Urothelium cell line (cell line): ENCODE measurements around the gene PARD3.
"Not testable (repeated sequence)": the region's sequence is repeated elsewhere in the genome, so short reads cannot be mapped to it uniquely, and the experiment has no call there.

Source experiments
- DNase-seq: peaks from one replicate; pipeline ENCODE4 v3.0.0; 2011; ENCODE audit warnings: low spot score, mixed read lengths
- FAIRE-seq: peaks from 2 replicates; lab custom pipeline; 2011; peaks lifted over from hg19 to GRCh38; lab: Jason Lieb, UNC

Gene PARD3

DNA sequence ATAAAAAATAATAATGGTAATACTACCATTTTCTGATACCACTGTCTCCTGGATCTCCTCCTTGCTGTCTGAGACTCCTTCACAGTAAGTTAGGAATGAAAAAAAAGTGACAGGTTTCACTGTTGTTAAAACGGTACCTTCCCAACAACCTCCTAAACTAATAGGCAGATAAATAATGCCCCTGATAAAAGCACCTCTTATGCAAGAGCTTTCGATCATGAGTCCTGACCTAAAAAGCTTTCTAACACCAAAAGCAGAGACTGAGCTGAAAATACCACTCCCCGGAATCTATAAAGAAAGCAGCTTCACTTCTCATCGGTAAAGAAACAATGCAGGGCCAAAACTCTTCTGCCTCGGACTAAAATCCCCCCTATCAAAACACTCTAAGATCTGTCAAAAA, 14.5 kb downstream of the PARD3 start:
- no peak for FAIRE-seq
- DNase-seq, result no peak

DNA sequence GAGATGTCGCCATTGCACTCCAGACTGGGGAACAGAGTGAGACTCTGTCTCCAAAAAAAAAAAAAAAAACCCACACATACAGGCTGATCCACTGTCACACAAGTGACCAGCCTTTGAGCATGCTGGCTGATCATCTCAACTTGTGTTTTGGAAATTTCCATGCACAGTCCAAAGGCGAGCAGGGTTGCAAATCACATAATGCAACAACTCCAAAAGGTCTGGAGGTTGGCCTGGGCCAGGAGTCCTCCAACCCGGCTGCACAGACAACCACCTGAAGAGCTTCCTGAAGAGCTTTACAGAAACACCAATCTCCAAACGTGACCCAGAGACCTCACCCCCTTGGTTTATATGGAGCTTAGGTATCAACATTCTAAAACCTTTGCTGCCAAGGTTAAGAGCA, 16.4 kb downstream of the PARD3 start:
- DNase-seq, result no peak
- FAIRE-seq, result no peak

DNA sequence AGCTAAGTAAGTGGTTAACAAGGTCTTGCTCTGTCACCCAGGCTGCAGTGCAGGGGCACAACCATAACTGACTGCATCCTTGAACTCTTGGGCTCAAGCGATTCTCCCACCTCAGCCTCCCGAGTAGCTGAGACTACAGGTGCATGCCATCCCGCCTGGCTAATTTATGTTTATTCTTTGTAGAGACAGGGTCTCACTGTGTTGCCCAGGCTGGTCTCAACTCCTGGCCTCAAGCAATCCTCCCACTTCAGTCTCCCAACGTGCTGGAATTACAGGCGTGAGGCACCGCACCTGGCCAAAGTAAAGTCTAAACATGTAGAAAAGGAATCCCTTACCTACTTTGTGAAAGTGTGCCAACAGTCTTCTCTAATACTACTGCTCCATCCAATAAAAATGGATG, 17.9 kb downstream of the PARD3 start:
- FAIRE-seq (no peak), DNase-seq (no peak)

DNA sequence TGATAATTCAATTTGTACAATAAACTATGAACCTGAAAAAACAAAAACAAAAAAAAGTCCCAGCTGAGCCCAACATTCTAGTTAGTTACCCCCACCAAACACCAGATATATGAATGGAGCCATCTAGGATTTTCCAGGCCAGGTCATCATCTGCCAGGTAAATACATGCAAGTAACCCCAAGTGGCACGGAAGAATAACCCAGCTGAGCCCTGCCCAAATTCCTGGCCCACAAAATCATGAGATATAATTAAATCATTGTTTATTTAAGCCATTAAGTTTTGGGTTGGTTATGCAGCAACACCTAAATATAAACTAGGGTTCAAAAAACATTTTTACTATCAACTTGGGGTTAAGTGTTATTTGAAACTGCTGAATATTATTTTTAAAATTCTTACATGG, 19.0 kb downstream of the PARD3 start:
- DNase-seq (no peak), FAIRE-seq (no peak)

DNA sequence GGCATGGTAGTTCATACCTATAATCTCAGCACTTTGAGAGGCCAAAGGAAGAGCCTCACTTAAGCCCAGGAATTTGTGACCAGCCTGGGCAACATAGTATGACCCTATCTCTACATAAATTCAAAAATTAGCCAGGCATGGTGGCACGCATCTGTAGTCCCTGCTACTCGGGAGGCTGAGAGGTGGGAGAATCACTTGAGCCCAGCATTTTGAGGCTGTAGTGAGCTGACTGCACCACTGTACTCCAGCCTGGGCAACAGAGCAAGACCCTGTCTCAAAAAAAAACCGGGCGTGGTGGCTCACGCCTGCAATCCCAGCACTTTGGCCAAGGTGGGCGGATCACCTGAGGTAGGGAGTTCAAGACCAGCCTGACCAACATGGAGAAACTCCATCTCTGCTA, 19.8 kb downstream of the PARD3 start:
- no peak for FAIRE-seq
- DNase-seq, result no peak

DNA sequence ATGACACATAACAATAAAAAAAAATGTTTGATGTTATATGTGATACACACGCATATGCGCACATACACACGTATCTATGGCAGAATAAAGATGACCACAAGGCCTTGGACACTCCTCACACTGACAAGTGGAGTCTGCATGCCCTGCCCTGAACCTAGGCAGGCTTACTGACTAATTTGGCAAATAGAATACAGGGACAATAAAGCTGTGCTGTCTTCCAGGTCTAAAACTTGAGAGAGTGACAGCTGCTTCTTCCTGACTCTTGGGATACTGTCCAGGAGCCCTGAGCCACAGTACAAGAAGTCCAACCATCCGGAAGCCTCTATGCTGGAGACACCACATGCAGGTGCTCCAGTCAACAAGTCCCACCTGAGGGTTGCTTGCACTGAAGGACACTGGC, 20.3 kb downstream of the PARD3 start:
- DNase-seq (no peak), FAIRE-seq (no peak)

DNA sequence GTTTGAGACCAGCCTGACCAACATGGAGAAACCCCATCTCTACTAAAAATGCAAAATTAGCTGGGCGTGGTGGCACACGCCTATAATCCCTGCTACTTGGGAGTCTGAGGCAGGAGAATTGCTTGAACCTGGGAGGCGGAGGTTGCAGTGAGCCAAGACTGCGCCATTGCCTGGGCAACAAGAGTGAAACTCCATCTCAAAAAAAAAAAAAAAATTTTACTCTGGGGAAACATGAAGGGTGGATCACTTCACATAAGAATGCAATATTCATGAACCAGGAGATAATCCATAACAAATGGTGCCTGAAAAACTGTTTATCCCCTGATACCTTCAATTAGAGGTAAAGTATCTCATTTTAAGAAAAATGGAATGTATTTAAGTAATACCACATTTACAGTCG, 21.5 kb downstream of the PARD3 start:
- not testable (repeated sequence) for FAIRE-seq

DNA sequence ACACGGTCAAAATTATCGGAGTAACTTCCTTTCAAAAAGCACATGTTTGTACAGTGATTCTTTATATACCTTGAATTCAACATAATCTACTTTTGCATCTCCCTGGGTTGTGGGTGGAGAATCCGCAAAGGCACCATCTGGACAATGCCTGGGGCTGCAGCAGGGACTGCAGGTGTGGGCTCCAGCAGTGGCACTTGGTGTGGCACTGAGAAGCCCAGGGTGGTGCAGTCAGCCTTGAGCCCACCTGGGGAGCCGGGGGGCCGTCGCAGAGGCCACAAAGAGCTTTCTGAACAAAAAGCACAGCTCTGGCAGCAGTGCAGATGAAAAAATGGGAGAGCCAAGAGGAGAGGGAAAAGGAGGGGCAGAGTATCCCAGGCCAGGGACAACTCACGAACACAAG, 22.2 kb downstream of the PARD3 start:
- no peak for FAIRE-seq
- no peak for DNase-seq

More for the DNA sequence above, 21.5 kb downstream of the PARD3 start:
- DNase-seq, result not testable (repeated sequence)

DNA sequence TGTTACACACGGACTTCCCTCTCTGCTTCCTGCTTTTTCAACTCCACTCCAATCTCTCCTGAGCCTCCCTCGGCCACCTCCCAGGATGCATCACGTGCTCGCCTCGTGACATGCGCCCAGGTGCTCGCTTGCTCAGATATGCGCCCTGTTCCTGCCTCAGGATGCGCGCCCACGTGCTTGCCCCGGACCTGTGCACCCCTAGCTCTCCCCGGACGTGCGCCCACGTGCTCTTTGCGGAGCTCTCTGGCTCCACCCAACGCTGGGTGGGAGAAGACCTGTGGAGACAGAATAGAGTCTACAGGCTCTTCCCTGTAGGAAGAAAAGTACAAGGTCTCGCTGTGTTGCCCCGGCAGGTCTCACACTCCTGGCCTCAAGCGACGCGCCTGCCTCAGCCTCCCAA, 23.1 kb downstream of the PARD3 start:
- FAIRE-seq (no peak), DNase-seq (no peak)

DNA sequence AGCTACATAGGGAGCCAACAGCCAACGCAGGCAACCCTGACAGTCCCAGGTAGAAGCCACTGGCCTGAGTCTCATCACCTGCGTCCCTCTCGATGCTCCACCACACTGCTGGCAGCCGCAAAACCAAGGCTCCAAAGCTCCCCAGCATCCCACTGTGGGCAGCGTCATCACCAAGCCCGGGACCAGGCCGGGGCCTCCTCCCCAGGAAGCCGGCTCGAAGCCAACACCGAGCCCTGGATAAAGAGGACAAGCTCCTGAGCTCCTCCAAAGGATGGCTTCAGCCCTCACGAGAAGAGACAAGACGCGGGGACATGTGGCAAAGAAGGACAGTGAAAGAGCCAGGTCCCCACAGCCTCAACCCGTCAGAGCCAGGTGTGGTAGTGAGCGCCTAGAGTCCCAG, 23.9 kb downstream of the PARD3 start:
- FAIRE-seq (no peak), DNase-seq (no peak)

DNA sequence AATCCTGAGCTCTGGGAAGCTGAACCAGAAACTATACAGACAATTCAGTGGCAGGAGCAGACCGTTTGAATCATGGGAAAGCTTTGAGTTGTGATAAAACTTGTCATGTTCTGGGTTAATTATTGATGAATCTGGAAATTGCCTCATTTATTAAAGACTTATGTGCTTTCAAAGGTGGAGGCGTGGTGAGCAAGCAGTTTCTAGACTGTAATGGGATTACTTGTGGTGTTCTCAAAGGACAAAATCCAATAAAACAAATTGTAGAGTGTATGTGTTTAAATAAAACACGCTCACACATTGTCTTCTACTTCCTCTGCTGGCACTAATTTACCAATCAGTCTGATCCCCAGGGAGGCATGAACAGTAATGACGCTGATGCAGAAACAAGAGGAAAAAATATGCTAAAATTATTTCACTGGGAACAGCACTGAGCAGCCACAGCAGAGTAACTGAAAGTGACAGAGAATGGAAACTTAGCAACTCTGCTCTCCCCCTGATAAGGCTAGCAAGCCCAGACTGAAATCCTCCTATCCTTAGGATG, 25.1 kb downstream of the PARD3 start:
- FAIRE-seq, result no peak

DNA sequence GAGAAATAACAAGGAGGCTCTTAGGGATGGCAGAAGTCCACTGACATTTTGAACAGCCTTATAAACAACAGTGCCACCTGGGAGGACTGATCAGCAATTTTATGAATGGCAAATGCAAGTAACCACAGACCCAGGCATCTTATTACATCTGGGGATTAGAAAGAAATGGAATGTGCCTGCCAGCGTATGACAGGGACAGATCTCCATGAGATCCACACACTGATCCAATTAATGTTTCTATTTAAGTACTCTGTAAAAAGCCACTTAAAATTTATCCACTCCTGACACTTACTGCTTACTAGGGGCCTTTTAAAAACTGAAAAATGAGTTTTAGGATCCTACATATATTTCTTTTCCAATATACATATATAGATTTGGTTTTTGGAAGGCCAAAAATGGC, 28.6 kb downstream of the PARD3 start:
- FAIRE-seq (no peak), DNase-seq (no peak)

More for the DNA sequence above, 25.1 kb downstream of the PARD3 start:
- no peak for DNase-seq

DNA sequence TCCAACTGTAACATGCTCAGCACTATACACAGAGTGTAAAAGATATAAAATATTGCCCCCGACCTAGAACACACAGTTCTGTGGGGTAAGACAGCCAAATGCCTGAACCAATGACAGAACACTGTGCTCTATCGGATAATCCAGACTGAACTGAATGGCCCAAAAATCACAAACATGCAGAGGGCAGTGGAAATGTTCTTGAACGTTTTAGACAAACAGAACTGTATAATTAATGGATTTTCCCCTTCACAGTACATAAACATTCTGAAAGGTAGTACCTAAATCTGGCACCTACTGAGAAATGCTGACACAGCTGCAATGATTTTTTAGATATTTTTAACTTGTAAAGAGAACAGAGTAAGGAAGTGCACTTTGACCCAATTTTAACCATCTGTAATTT, 33.4 kb downstream of the PARD3 start:
- FAIRE-seq (no peak), DNase-seq (no peak)

DNA sequence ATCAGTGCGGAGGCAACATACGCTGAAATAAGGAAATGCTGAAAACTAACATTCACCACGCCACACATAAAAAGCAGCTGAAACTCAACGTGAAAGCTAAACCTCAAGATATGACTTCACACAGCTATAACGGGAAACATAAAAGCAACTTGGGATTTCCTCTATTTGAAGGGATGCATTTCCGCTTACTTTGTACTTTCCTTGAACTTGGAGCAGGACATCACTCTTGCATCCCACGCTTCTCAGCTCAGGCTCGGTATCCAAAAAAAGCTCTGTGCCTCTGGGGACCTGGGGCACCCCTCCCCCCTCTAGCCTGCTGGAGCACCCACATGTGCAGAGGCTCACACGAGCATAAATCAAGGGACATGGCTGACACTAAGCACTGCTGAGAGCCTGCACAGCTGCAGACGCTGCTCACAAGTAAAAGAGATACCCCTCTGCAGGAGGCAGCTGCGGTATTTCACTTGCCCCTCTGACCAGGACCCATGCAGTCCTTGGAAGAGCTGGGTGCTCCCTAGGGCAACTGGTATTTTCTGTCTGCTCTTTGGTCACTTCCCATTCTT, 34.2 kb downstream of the PARD3 start:
- DNase-seq, result no peak
- FAIRE-seq, result no peak

DNA sequence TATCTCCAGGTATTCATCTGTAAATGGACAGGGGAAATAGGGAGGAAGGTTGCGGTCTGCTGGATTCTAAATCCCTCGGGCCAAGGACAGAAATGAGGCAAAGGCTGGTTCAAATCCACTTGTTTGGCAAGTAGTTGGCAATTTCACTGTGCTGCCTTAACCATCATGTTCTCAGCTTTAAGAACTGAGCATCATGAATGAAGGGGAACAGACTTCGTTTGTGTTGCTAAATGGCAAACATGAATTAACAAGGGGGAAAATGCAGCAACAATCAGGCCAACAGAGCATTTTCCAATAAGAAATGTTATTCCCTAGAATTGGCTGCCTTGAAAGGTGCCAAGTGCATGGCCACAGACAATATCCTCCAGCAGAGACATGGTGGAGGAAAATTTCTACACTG, 36.9 kb downstream of the PARD3 start:
- peak; percentile 62 for FAIRE-seq
- no peak for DNase-seq

DNA sequence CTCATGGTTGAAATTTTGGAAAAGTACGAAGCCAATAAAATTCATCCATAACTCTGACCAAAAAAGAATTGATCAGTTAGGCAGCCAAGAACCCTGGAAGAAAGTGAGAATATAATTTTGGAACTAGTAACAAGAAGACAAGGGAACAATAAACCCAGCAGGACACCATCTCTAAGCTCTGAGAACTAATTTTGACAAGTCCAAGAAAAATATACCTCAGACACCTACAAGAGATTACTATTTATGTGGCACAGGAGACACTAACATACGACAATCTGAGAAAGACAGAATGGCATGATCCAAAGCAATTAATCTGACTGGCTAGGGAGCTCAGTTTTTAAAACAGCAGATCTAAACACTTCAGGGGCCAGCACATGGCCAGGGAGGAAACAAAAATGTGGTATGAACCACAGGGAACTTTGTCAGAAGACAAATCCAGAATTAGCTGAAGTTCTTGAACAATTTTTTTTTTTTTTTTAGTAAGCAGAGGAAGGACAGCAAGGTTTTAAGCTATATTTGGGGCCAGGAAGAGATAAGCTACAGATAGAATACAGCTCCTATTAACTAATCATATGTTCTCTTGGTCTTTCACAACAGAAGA, 38.9 kb downstream of the PARD3 start:
- FAIRE-seq (no peak), DNase-seq (no peak)

DNA sequence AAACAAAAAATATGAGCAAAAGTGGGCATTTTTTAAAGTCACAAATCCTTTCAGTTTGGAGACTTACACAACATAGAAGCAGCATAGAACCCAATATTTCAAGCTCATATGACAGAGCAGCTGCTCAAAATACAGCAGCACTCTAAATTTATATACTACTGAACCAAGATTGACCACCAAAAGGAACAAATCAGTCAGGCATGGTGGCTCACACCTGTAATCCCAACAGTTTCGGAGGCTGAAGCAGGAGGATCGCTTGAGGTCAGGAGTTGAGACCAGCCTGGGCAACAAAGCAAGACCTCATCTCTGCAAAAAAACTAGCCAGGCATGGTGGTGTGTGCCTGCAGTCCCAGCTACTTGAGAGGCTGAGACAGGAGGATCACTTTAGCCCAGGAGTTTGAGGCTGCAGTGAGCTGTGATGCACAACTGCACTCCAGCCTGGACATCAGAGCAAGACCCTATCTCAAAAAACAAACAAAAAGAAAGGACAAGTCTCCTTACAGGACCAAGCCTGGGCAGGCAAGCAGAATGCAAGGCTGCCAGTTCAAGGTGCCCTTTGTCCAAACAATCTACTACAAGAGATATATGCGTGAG, 40.0 kb downstream of the PARD3 start:
- FAIRE-seq (no peak), DNase-seq (no peak)

DNA sequence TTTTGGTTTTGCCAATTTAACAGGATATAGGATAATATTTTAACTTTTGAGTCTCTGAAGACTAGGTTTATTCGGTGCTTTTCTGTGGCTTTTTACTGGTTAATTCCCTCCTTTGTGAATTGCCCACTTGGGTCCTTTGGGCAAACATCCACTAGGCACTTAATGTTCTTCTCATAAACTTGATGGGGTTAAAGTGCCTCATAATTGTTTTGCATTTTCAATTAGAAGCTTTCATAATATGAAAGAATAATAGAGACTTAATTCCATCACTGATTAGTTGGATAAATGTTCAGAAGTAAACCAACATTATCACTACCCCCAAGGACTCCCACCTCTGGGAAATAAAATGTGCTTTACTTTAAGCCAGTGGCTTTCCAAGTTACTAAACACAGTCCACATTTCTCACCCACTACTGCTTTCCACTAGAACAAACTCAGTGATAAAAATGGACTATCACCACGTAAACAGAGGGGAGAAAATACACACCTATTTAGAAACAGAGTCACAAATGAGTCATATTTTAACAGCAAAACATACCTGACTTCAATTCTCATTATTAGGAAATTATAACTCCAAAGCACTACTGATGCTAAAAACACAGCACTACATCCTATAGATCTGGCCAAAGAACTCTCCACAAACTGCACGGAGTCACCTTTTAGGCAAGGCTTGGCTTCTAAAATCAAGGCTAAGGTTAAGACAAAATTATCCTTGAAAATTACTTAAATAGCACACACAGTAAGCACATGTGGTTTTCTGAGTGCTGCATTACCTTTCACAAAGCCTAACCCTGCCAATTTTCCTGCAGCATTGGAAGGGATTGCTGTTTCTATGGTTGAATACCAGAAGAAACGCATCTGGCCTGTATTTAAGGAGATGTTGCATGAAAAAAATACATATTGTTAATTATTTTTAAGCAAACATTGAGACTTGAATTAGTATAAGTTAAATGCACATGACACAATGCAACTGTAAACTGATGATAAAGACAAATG, 41.2 kb downstream of the PARD3 start:
- FAIRE-seq, result no peak
- DNase-seq, result no peak

DNA sequence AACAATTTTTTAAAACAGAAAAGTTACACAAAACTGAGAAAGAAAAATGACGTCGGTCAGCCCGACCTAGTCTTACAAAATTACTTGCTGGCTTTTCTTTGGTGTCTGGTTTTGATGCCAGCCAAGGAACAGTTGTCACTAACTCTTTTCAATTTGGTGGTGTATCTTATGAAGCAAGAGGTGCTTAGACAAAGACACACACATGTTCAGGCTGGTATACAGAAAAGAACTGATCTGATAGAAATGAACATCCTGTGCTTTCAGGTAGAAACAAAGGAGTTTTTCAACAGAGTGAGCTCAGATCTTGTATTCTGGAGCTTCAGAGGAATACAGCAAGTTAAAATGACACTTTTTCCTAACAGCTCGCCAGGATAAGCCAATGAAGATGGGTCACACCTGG, 43.6 kb downstream of the PARD3 start:
- DNase-seq (no peak), FAIRE-seq (no peak)

DNA sequence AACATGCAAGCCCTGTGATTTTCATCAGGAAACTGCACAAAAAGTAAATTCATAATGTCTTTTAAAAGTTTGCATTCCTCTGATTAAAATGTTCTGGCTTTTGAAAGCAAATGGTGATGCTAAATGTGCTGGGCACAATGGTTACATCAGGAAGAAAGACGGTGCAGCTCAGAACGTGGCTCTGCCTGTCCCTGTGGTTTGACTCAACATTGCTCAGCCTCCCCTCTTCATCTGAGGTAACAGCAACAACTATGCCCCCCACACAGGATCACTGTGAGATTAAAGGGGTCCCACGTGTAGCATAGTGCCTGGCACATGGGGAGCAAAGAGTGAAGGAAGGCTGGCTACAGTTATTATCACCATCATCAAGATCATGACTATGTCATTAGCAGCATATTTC, 44.0 kb downstream of the PARD3 start:
- no peak for FAIRE-seq
- DNase-seq, result no peak

DNA sequence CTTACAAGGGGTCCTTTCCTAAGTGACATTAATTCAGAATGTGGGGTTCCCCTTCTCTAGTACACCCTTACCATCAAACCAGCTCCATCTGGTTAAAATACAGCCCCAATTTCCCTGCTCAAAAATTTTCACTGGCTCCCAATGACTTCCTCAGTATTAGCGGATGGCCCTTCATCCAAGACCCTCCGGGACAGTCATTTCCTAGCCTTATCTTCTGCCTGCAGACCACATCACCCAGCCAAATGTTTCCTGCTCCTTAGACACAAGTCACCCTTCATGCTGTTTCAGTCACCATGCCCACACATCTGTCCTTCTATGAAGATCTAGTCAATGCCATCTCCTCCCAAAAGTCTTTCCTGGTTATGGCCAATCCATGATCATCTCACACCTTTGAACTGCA, 45.2 kb downstream of the PARD3 start:
- FAIRE-seq, result no peak
- DNase-seq, result no peak
